Measurements from ENCODE around the gene GALNT2. TPM values are rescaled to one million over a fixed set of nuclear protein-coding genes. Genes with fewer than 3 reads are reported as not detected.

Gene GALNT2
- total and polyA plus RNA-seq, 10 of the 15 experiments (the other 5 are each of a cell fraction or from before 2014, with no cell fraction given): 0.52 to 27.7 (median 16.3) TPM

DNA sequence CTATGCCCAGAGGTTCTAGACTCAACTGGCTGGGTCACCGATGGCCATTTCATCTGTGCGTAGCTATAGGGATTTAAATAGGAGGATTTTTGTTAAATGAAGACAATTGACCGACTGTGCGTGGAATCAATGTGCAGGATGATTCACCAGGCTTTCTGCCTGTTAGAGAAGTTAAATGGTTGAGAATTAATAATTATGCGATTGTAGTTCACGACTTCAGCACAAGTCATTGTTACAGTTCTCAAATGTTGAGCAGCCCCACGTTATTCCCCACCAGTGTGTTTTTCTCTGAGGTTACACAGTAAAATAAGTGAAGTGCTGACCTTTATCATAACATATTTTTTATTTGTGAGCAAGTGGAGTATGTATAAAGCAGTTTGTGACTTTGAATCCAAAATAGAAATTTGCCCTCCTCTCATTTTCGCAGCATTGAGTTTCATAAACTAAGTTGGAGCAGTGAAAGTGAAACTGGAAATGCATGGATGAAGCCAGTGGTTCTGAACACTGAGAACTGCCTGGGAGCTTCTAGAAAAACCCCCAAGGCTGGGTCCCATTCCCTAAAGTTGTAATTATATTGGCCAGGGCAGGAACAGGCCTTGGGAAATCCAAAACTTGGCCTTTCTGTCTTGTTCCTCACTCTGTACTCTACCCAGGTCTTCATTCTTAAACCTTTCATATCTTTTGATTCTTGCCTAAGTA lies 102.6 kb downstream of the GALNT2 start (continued):
- TF ChIP-seq, protein P1, sequence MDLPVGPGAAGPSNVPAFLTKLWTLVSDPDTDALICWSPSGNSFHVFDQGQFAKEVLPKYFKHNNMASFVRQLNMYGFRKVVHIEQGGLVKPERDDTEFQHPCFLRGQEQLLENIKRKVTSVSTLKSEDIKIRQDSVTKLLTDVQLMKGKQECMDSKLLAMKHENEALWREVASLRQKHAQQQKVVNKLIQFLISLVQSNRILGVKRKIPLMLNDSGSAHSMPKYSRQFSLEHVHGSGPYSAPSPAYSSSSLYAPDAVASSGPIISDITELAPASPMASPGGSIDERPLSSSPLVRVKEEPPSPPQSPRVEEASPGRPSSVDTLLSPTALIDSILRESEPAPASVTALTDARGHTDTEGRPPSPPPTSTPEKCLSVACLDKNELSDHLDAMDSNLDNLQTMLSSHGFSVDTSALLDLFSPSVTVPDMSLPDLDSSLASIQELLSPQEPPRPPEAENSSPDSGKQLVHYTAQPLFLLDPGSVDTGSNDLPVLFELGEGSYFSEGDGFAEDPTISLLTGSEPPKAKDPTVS (IDR thresholded peaks at IDR 0.05; ENCODE audit: low read depth, low read length): peak; percentile 96
- TF ChIP-seq, protein P2, sequence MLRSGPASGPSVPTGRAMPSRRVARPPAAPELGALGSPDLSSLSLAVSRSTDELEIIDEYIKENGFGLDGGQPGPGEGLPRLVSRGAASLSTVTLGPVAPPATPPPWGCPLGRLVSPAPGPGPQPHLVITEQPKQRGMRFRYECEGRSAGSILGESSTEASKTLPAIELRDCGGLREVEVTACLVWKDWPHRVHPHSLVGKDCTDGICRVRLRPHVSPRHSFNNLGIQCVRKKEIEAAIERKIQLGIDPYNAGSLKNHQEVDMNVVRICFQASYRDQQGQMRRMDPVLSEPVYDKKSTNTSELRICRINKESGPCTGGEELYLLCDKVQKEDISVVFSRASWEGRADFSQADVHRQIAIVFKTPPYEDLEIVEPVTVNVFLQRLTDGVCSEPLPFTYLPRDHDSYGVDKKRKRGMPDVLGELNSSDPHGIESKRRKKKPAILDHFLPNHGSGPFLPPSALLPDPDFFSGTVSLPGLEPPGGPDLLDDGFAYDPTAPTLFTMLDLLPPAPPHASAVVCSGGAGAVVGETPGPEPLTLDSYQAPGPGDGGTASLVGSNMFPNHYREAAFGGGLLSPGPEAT (IDR thresholded peaks at IDR 0.05; ENCODE audit: low read depth): peak; percentile 77; the same call in 1 of the 2 replicates

DNA sequence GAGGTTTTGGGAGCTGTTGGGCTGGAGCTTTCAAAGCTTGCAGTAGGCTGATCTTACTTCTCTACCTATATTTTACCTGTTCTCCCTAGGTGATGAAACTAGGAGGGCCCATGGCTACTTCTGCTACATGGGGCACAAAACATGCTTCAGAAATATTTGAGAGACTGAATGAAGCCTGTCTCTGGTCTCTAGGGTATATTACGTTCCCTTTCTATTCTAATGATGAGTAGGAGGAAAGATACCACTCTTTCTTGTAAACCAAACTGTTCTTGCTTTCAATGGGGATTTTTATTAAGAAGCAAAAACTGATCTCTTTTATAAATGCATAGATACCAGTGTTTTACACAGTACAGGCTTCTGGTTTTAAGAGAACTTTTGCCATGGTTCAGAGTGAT lies 103.1 kb downstream of the GALNT2 start:
- DNase-seq (ENCODE audit: low read depth, low spot score) (peak; percentile 17), FAIRE-seq (peak; percentile 23), ATAC-seq (peak; percentile 68)
- ChIA-PET SMC1A (ENCODE audit: uncharacterized antibody, unreplicated experiment) (interaction anchor here (0.6 to 2.8 kb wide), 13 partner anchors 12 to 66 kb away, joined by 3 to 10 read pairs (median 5); no protein-coding TSS in a partner anchor), RAD21 (ENCODE audit: unreplicated experiment) (interaction anchor here (0.7 to 2.4 kb wide), 8 partner anchors 11 to 314 kb away, joined by 3 to 30 read pairs (median 5); partner anchors contain the start of gene GALNT2), CTCF (interaction anchor here (1.3 to 1.4 kb wide), 2 partner anchors 24 to 46 kb away, joined by 3 to 6 read pairs; no protein-coding TSS in a partner anchor), POLR2A (interaction anchor here (0.6 to 1.6 kb wide), 4 partner anchors 24 to 55 kb away, joined by 3 to 5 read pairs (median 4); no protein-coding TSS in a partner anchor)
- Histone ChIP-seq H3K4me3 (peak overlapping the region; percentile 28; the same call in 1 of the 2 replicates), H3K36me3 (ENCODE audit: control insufficient read depth in 2 of 2, insufficient read depth in 2 of 2, low read length in 1 of 2) (no peaks in the 10 kb centered on the region), H4K20me1 (ENCODE audit: control insufficient read depth, insufficient read depth) (no peaks in the 10 kb centered on the region), H3K4me2 (ENCODE audit: control insufficient read depth, insufficient read depth) (peak overlapping the region; percentile 66), H2AFZ (ENCODE audit: control insufficient read depth, low read depth, low read length) (no peak overlapping the region; the same call in 1 of the 2 replicates), H3K27ac (ENCODE audit: control insufficient read depth, insufficient read depth) (peak overlapping the region; percentile 79), H3K4me1 (ENCODE audit: control insufficient read depth, insufficient read depth, low read length) (peaks cover 26% of the 10 kb centered on the region), H3K9me3 (replicated peaks; ENCODE audit: control insufficient read depth, insufficient read depth, low read length) (no peaks in the 10 kb centered on the region; the same call in 2 of the 3 replicates), H3K79me2 (ENCODE audit: control insufficient read depth, insufficient read depth, low read length) (peaks cover 23% of the 10 kb centered on the region), H3K27me3 (replicated peaks in 1 of 2; ENCODE audit: control insufficient read depth in 2 of 2, insufficient read depth in 2 of 2, low read length in 1 of 2) (no peaks in the 10 kb centered on the region), H3K9ac (ENCODE audit: control insufficient read depth, insufficient read depth, low read length) (peak overlapping the region; percentile 35)
- WGBS (ENCODE audit: insufficient coverage, insufficient replicate concordance, low lambda C conversion rate, missing lambda C conversion rate): 4% methylated on average over 1 of the region's 1 CpG
- BruUV-seq (replicated peaks): no TSS peak
- TF ChIP-seq MEF2B (IDR thresholded peaks at IDR 0.05; ENCODE audit: partially characterized antibody, poor library complexity, severe bottlenecking) (peak; percentile 87), MYC (IDR thresholded peaks at IDR 0.05; ENCODE audit: insufficient read depth, insufficient read length, insufficient replicate concordance, low read length, severe bottlenecking) (no peak), SMC3 (IDR thresholded peaks at IDR 0.05; ENCODE audit: borderline replicate concordance, low read length) (no peak), DPF2 (IDR thresholded peaks at IDR 0.05) (0 out of 2 replicates have a peak, but pooled peaks have one; percentile 14), SUPT20H (IDR thresholded peaks at IDR 0.05; ENCODE audit: borderline replicate concordance, control insufficient read depth, low read depth, low read length) (no peak), MTA2 (IDR thresholded peaks at IDR 0.05; ENCODE audit: low read depth) (no peak)
- intact Hi-C loops (cut with micrococcal nuclease; ENCODE audit: unreplicated experiment) (loop anchor here (1.0 kb wide), 1 partner anchor 47 kb away; no protein-coding TSS in a partner anchor), in situ Hi-C loops (cut with MboI) (no loop called here)
